Caco-2 (cell line): ENCODE data around the gene ANK2. TPM values are rescaled to one million over a fixed set of nuclear protein-coding genes. Genes with fewer than 3 reads are reported as not detected.

ENCODE experiments used
- BruUV-seq: library from RNA; stranded (reverse); fragments of 400-500 nt; replicated peaks from 2 replicates; lab custom pipeline; 2021; lab: Mats Ljungman, UMichigan
- CTCF ChIA-PET: fragments of 300-600 bp; sonication (Branson Sonifier 250); formaldehyde crosslinking; loops from one replicate; lab custom pipeline; 2022; ENCODE audit warnings: antibody characterized with exemption; lab: Charles Lee
- POLR2A ChIA-PET: fragments of 300-600 bp; sonication (Branson Sonifier 250); formaldehyde crosslinking; loops from one replicate; lab custom pipeline; 2022; ENCODE audit warnings: antibody characterized with exemption; lab: Charles Lee
- DNase-seq, 2 experiments: peaks; one replicate each; pipeline versions ENCODE4 v3.0.0 to v3.0.0-alpha.2; 2020 to 2022
- H3K27me3 ChIP-seq: replicated peaks from 2 replicates; pipeline ENCODE4 v1.6.0; 2011; ENCODE audit warnings: low read length; ENCODE audit not compliant: control insufficient read depth, insufficient read depth
- H3K36me3 ChIP-seq: 2 replicates; pipeline ENCODE4 v1.5.1; 2011; ENCODE audit warnings: low read length; ENCODE audit not compliant: control insufficient read depth, insufficient read depth
- H3K4me1 ChIP-seq: fragments of 250-450 bp; sonication (Bioruptor Pico); 2 replicates; pipeline ENCODE4 v1.5.1; 2020; ENCODE audit warnings: mild to moderate bottlenecking
- H3K4me3 ChIP-seq: 2 replicates; pipeline ENCODE4 v1.5.1; 2011; ENCODE audit warnings: low read depth, mild to moderate bottlenecking, control low read depth, low read length
- H3K9me3 ChIP-seq: fragments of 250-450 bp; sonication (Bioruptor Pico); 2 replicates; pipeline ENCODE4 v1.5.1; 2020; ENCODE audit warnings: mild to moderate bottlenecking, moderate library complexity
- H3K27ac Mint-ChIP-seq: one replicate; pipeline ENCODE4 v1.8.0; 2022; ENCODE audit warnings: mixed read lengths; ENCODE audit not compliant: unreplicated experiment
- H3K27me3 Mint-ChIP-seq: one replicate; pipeline ENCODE4 v1.8.0; 2022; ENCODE audit warnings: mixed read lengths; ENCODE audit not compliant: insufficient read depth, unreplicated experiment
- H3K36me3 Mint-ChIP-seq: one replicate; pipeline ENCODE4 v1.8.0; 2022; ENCODE audit warnings: mild to moderate bottlenecking, mixed read lengths; ENCODE audit not compliant: insufficient read depth, unreplicated experiment
- H3K4me1 Mint-ChIP-seq: one replicate; pipeline ENCODE4 v1.8.0; 2022; ENCODE audit warnings: low read depth, mixed read lengths; ENCODE audit not compliant: unreplicated experiment
- H3K4me3 Mint-ChIP-seq: one replicate; pipeline ENCODE4 v1.8.0; 2022; ENCODE audit warnings: mild to moderate bottlenecking, moderate library complexity, mixed read lengths; ENCODE audit not compliant: unreplicated experiment
- H3K9me3 Mint-ChIP-seq: one replicate; pipeline ENCODE4 v1.8.0; 2022; ENCODE audit warnings: mixed read lengths; ENCODE audit not compliant: unreplicated experiment
- CTCF ChIP-seq, 2 experiments: fragments of 200-600 bp in 1 of 2; IDR thresholded peaks; 1 replicate in 1 of 2; 2 replicates in 1 of 2; pipeline versions ENCODE4 v1.5.1 to v1.8.0; 2011 to 2022; ENCODE audit warnings: antibody characterized with exemption in 1 of 2, control low read depth in 1 of 2, inconsistent platforms in 1 of 2, low read depth in 1 of 2, low read length in 1 of 2, mild to moderate bottlenecking in 1 of 2, moderate library complexity in 1 of 2; ENCODE audit not compliant: insufficient read depth in 1 of 2, severe bottlenecking in 1 of 2, unreplicated experiment in 1 of 2
- intact Hi-C: fragments of 100-400 bp; cut with micrococcal nuclease; formaldehyde crosslinking; loops from one replicate; pipeline ENCODE4 v1.10.0; 2022; ENCODE audit not compliant: unreplicated experiment
- total RNA-seq: library from RNA; stranded (reverse); gene quantifications from 2 replicates; pipeline ENCODE4 v1.2.3, GENCODE V29; 2022

The ANK2 gene
- total RNA-seq, 1 experiment from 2014 or later: 26.3 TPM

GRCh38 chr4:113146876-113147358 is 97.5 kb downstream of the ANK2 start:
- Histone ChIP-seq H3K36me3 (no peaks in the 10 kb centered on the region), H3K4me1 (peaks cover 58% of the 10 kb centered on the region), H3K4me3 (peak overlapping the region; percentile 32), H3K9me3 (no peaks in the 10 kb centered on the region), H3K27me3 (no peaks in the 10 kb centered on the region)
- POLR2A ChIA-PET: no interaction called here
- peak overlapping the region; percentile 83 for H3K4me3 Mint-ChIP-seq
- no TSS peak for BruUV-seq
- peak overlapping the region; percentile 93 for H3K27ac Mint-ChIP-seq
- intact Hi-C loops: loop anchor here (1.0 to 2.0 kb wide), 4 partner anchors 23 to 76 kb away; no protein-coding TSS in a partner anchor
- H3K27me3 Mint-ChIP-seq: no peaks in the 10 kb centered on the region
- CTCF ChIA-PET: no interaction called here
- peaks cover 10% of the 10 kb centered on the region for H3K9me3 Mint-ChIP-seq
- no peak for TF ChIP-seq CTCF (IDR thresholded peaks at IDR 0.05; ENCODE audit: insufficient read depth in 1 of 2, low read depth in 1 of 2, low read length in 1 of 2, severe bottlenecking in 1 of 2, unreplicated experiment in 1 of 2)
- peaks cover 29% of the 10 kb centered on the region for H3K4me1 Mint-ChIP-seq
- peak; percentile 33 to 42 for DNase-seq
- H3K36me3 Mint-ChIP-seq: peaks cover 6% of the 10 kb centered on the region

GRCh38 chr4:113147498-113148111 is 98.2 kb downstream of the ANK2 start:
- H3K4me3 ChIP-seq: peak overlapping the region; percentile 32
- Mint-ChIP-seq H3K4me1 (peaks cover 29% of the 10 kb centered on the region), H3K27me3 (no peaks in the 10 kb centered on the region), H3K9me3 (peaks cover 10% of the 10 kb centered on the region), H3K36me3 (peaks cover 6% of the 10 kb centered on the region), H3K27ac (peak overlapping the region; percentile 93), H3K4me3 (peak overlapping the region; percentile 83)
- BruUV-seq: no TSS peak
- ChIA-PET POLR2A (interaction anchor here (0.6 kb wide), 1 partner anchor 490 kb away, joined by 3 read pairs; no protein-coding TSS in a partner anchor), CTCF (no interaction called here)
- intact Hi-C loops: loop anchor here (1.0 to 2.0 kb wide), 4 partner anchors 23 to 75 kb away; no protein-coding TSS in a partner anchor
- no peaks in the 10 kb centered on the region for H3K27me3 ChIP-seq
- TF ChIP-seq CTCF (IDR thresholded peaks at IDR 0.05; ENCODE audit: insufficient read depth in 1 of 2, low read depth in 1 of 2, low read length in 1 of 2, severe bottlenecking in 1 of 2, unreplicated experiment in 1 of 2): no peak
- peak in 1 of 2 experiments; percentile 25 for DNase-seq
- peaks cover 52% of the 10 kb centered on the region for H3K4me1 ChIP-seq
- H3K36me3 ChIP-seq: no peaks in the 10 kb centered on the region
- H3K9me3 ChIP-seq: no peaks in the 10 kb centered on the region

GRCh38 chr4:113148925-113149324 is 99.5 kb downstream of the ANK2 start:
- no peaks in the 10 kb centered on the region for H3K36me3 ChIP-seq
- no peaks in the 10 kb centered on the region for H3K9me3 ChIP-seq
- Mint-ChIP-seq H3K27ac (peak overlapping the region; percentile 72), H3K4me3 (peak overlapping the region; percentile 19), H3K36me3 (peaks cover 6% of the 10 kb centered on the region), H3K9me3 (peaks cover 10% of the 10 kb centered on the region), H3K27me3 (no peaks in the 10 kb centered on the region), H3K4me1 (peaks cover 29% of the 10 kb centered on the region)
- no peak for TF ChIP-seq CTCF (IDR thresholded peaks at IDR 0.05; ENCODE audit: insufficient read depth in 1 of 2, low read depth in 1 of 2, low read length in 1 of 2, severe bottlenecking in 1 of 2, unreplicated experiment in 1 of 2)
- H3K27me3 ChIP-seq: no peaks in the 10 kb centered on the region
- H3K4me3 ChIP-seq: no peak overlapping the region
- intact Hi-C loops: no loop called here
- DNase-seq: peak in 1 of 2 experiments; percentile 42
- no TSS peak for BruUV-seq
- ChIA-PET POLR2A (no interaction called here), CTCF (no interaction called here)
- H3K4me1 ChIP-seq: peaks cover 58% of the 10 kb centered on the region
